Neuronal stem cell (in vitro differentiated cells): ENCODE data around the gene LTBP1.
A peak's percentile ranks its signal among the peaks of the same experiment; 100 is the strongest.

Experiments
- DNase-seq: peaks from one replicate; pipeline ENCODE4 v3.0.0-alpha.2; 2013; ENCODE audit warnings: low spot score
- H2AFZ ChIP-seq: one replicate; pipeline ENCODE4 v1.6.1; 2013; ENCODE audit warnings: mild to moderate bottlenecking, low read length, inconsistent platforms
- H2AK5ac ChIP-seq: 2 replicates; pipeline ENCODE4 v1.6.1; 2013; ENCODE audit warnings: low read depth, mild to moderate bottlenecking, inconsistent platforms, low read length, moderate library complexity, mixed read lengths
- H2BK120ac ChIP-seq: 2 replicates; pipeline ENCODE4 v1.6.1; 2013; ENCODE audit warnings: low read depth, mild to moderate bottlenecking, inconsistent platforms, low read length, moderate library complexity, mixed read lengths
- H2BK12ac ChIP-seq: one replicate; pipeline ENCODE4 v1.6.1; 2013; ENCODE audit warnings: low read length, inconsistent platforms
- H2BK15ac ChIP-seq: 2 replicates; pipeline ENCODE4 v1.6.1; 2013; ENCODE audit warnings: mild to moderate bottlenecking, low read length, inconsistent platforms, mixed read lengths
- H2BK5ac ChIP-seq: one replicate; pipeline ENCODE4 v1.6.1; 2013; ENCODE audit warnings: inconsistent platforms, mild to moderate bottlenecking, low read length, moderate library complexity
- H3K14ac ChIP-seq: one replicate; pipeline ENCODE4 v1.6.1; 2013; ENCODE audit warnings: low read length, inconsistent platforms
- H3K18ac ChIP-seq: 2 replicates; pipeline ENCODE4 v1.6.1; 2013; ENCODE audit warnings: low read length, inconsistent platforms
- H3K23ac ChIP-seq: 2 replicates; pipeline ENCODE4 v1.6.1; 2013; ENCODE audit warnings: low read depth, mild to moderate bottlenecking, mixed read lengths, low read length, inconsistent platforms; ENCODE audit not compliant: poor library complexity
- H3K27ac ChIP-seq: replicated peaks from 3 replicates; pipeline ENCODE4 v1.5.1; 2013; ENCODE audit warnings: low read length, inconsistent platforms
- H3K27me3 ChIP-seq, 3 experiments: 2 replicates each; pipeline ENCODE4 v1.6.1; 2013; ENCODE audit warnings: low read length in 3 of 3, mild to moderate bottlenecking in 2 of 3, inconsistent platforms in 1 of 3, low read depth in 1 of 3, mixed read lengths in 1 of 3, moderate library complexity in 1 of 3; ENCODE audit not compliant: control insufficient read depth in 3 of 3, insufficient read depth in 3 of 3
- H3K36me3 ChIP-seq, 2 donors: replicated peaks in 1 of 2; 2 replicates each; pipeline ENCODE4 v1.6.1; 2013; ENCODE audit warnings: low read length in 2 of 2; ENCODE audit not compliant: control insufficient read depth in 2 of 2, insufficient read depth in 2 of 2
- H3K4ac ChIP-seq: 2 replicates; pipeline ENCODE4 v1.6.1; 2013; ENCODE audit warnings: inconsistent platforms, mild to moderate bottlenecking, low read length, moderate library complexity
- H3K4me1 ChIP-seq, 2 donors: 1 replicate in 1 of 2; 2 replicates in 1 of 2; pipeline ENCODE4 v1.6.1; 2013; ENCODE audit warnings: low read length in 2 of 2, low read depth in 1 of 2; ENCODE audit not compliant: control insufficient read depth in 2 of 2, insufficient read depth in 1 of 2
- H3K4me2 ChIP-seq: one replicate; pipeline ENCODE4 v1.6.1; 2013; ENCODE audit warnings: mild to moderate bottlenecking, low read length, inconsistent platforms; ENCODE audit not compliant: insufficient read depth, poor library complexity, severe bottlenecking
- H3K4me3 ChIP-seq, 2 donors: 2 replicates each; pipeline ENCODE4 v1.5.1; 2013; ENCODE audit warnings: low read length in 2 of 2, mild to moderate bottlenecking in 2 of 2, inconsistent platforms in 1 of 2, moderate library complexity in 1 of 2
- H3K79me1 ChIP-seq: one replicate; pipeline ENCODE4 v1.6.1; 2013; ENCODE audit warnings: low read depth, mild to moderate bottlenecking, inconsistent platforms, low read length, moderate library complexity
- H3K9ac ChIP-seq: one replicate; pipeline ENCODE4 v1.6.1; 2013; ENCODE audit warnings: mild to moderate bottlenecking, low read depth, low read length, inconsistent platforms; ENCODE audit not compliant: poor library complexity
- H3K9me3 ChIP-seq, 2 donors: replicated peaks in 1 of 2; 2 replicates each; pipeline versions ENCODE3 to v1.6.1; 2013; ENCODE audit warnings: low read length in 2 of 2, mild to moderate bottlenecking in 2 of 2, inconsistent platforms in 1 of 2, low read depth in 1 of 2, mixed read lengths in 1 of 2, moderate library complexity in 1 of 2; ENCODE audit not compliant: control insufficient read depth in 2 of 2, insufficient read depth in 1 of 2
- H4K8ac ChIP-seq: one replicate; pipeline ENCODE4 v1.6.1; 2013; ENCODE audit warnings: low read depth, mild to moderate bottlenecking, inconsistent platforms, low read length, moderate library complexity
- H4K91ac ChIP-seq: one replicate; pipeline ENCODE4 v1.6.1; 2013; ENCODE audit warnings: low read length, low read depth, mild to moderate bottlenecking, inconsistent platforms; ENCODE audit not compliant: poor library complexity
- WGBS, 2 donors: extraction: QIAGEN DNeasy Blood & Tissue Kit; methylation state at CpG; one replicate each; pipeline ENCODE4 v1.1.7; 2013; ENCODE audit warnings: missing lambda C conversion rate in 2 of 2, mixed read lengths in 1 of 2; ENCODE audit not compliant: insufficient read length in 2 of 2, insufficient replicate concordance in 1 of 2; ENCODE audit errors: extremely low coverage in 2 of 2; 5-methylcytosine and 5-hydroxymethylcytosine counted together

The LTBP1 gene

GRCh38 chr2:33266467-33266866 lies 319.7 kb downstream of the LTBP1 start:
- Histone ChIP-seq H4K91ac (no peak overlapping the region), H3K36me3 (peaks cover 0 to 22% of the 10 kb centered on the region in 2 donors), H3K9me3 (peaks cover 7% of the 10 kb centered on the region in 2 donors), H3K27ac (no peak overlapping the region), H4K8ac (no peak overlapping the region), H2BK15ac (no peak overlapping the region), H3K4me3 (no peak overlapping the region), H3K79me1 (peaks cover 3% of the 10 kb centered on the region), H3K23ac (peak overlapping the region; percentile 6), H2BK12ac (no peak overlapping the region), H2BK5ac (no peak overlapping the region), H2AK5ac (no peak overlapping the region), H3K4ac (no peak overlapping the region), H3K18ac (no peak overlapping the region), H2AFZ (no peak overlapping the region), H3K14ac (no peak overlapping the region), H3K9ac (peak overlapping the region; percentile 3), H2BK120ac (no peak overlapping the region), H3K4me1 (no peaks in the 10 kb centered on the region), H3K27me3 (no peaks in the 10 kb centered on the region), H3K4me2 (no peak overlapping the region)
- WGBS, 2 donors: no CpG with 5 or more reads among the region's 6 CpGs
- DNase-seq: no peak

GRCh38 chr2:33267043-33267442 lies 320.3 kb downstream of the LTBP1 start:
- no CpG with 5 or more reads among the region's 2 CpGs for WGBS, 2 donors
- Histone ChIP-seq H3K4me1 (no peaks in the 10 kb centered on the region), H4K91ac (no peak overlapping the region)

DNA sequence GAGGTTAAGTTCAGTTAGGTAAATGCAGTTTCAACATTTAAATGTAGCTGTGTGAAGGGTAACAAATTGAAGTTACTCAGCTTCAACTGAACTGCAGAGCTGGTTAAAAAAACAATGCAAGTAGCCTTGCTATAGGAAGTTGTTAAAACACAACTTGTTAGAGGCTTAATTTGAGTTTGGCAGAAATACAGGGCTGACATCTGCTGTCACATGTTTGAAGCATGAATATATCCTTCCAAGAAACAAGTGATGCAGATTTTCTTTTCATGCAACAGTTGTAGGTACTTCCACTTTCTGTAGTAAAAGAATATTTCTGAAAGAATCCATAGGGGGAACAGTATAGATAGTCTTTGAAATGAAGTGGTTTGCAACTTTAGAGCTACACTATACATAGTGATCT lies 321.0 kb downstream of the LTBP1 start:
- Histone ChIP-seq H2BK12ac (no peak overlapping the region), H3K27ac (no peak overlapping the region), H3K9ac (no peak overlapping the region), H2AK5ac (no peak overlapping the region), H3K4me1 (no peaks in the 10 kb centered on the region), H3K36me3 (peaks cover 0 to 22% of the 10 kb centered on the region in 2 donors), H4K91ac (no peak overlapping the region), H2AFZ (no peak overlapping the region), H4K8ac (no peak overlapping the region), H2BK120ac (no peak overlapping the region), H3K4me2 (no peak overlapping the region), H3K79me1 (peaks cover 3% of the 10 kb centered on the region), H3K23ac (no peak overlapping the region), H3K9me3 (peaks cover 7% of the 10 kb centered on the region in 2 donors), H3K27me3 (no peaks in the 10 kb centered on the region), H2BK5ac (no peak overlapping the region), H3K18ac (no peak overlapping the region), H3K14ac (no peak overlapping the region), H3K4ac (no peak overlapping the region), H3K4me3 (no peak overlapping the region), H2BK15ac (no peak overlapping the region)
- DNase-seq: no peak

More at GRCh38 chr2:33267043-33267442, 320.3 kb downstream of the LTBP1 start:
- Histone ChIP-seq H3K36me3 (peaks cover 0 to 22% of the 10 kb centered on the region in 2 donors), H3K23ac (no peak overlapping the region), H3K9ac (peak overlapping the region; percentile 55), H3K9me3 (peaks cover 7% of the 10 kb centered on the region in 2 donors), H2BK12ac (no peak overlapping the region), H3K4ac (no peak overlapping the region), H2AFZ (no peak overlapping the region), H2BK5ac (no peak overlapping the region), H3K79me1 (peaks cover 3% of the 10 kb centered on the region), H3K4me3 (peak overlapping the region in 1 of 2 donors; percentile 26), H2BK120ac (no peak overlapping the region), H2BK15ac (no peak overlapping the region), H2AK5ac (no peak overlapping the region), H3K27me3 (no peaks in the 10 kb centered on the region), H3K14ac (peak overlapping the region; percentile 21), H3K18ac (no peak overlapping the region), H3K27ac (no peak overlapping the region), H3K4me2 (no peak overlapping the region), H4K8ac (no peak overlapping the region)
- no peak for DNase-seq

DNA sequence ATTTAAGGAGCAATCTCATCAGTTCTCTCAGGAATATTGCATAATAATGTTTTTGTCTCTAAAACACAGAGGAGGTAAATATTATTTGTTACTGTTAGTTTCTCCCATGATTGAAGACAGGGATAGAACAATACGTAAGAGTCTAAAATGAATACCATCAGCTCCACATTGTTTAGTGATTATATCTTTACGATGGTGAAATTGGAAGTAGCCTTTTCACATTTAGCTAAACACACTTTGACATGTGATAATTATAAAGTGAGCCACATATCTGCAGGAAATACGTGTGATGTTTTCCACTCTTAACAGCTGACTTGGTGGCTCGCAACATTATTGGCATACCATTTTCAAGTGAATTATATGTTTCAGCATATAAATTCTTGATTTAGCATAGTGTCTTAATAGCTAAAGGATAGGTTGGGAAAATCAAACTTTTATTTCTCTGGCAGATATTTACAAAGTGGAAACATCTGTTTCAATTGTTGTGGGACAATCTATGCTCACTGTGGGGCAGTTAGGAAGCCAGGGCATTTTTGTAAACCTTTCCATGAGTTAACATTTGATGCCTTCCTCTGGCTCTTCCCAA lies 321.6 kb downstream of the LTBP1 start:
- Histone ChIP-seq H4K8ac (no peak overlapping the region), H3K27me3 (no peaks in the 10 kb centered on the region), H2AFZ (no peak overlapping the region), H3K4me1 (no peaks in the 10 kb centered on the region), H3K14ac (no peak overlapping the region), H3K27ac (no peak overlapping the region), H3K36me3 (peaks cover 0 to 20% of the 10 kb centered on the region in 2 donors), H3K9ac (no peak overlapping the region), H3K4ac (no peak overlapping the region), H4K91ac (no peak overlapping the region), H3K18ac (no peak overlapping the region), H3K9me3 (peaks cover 7% of the 10 kb centered on the region in 2 donors), H2BK120ac (no peak overlapping the region), H3K4me3 (no peak overlapping the region), H2BK15ac (no peak overlapping the region), H3K4me2 (no peak overlapping the region), H2BK12ac (no peak overlapping the region), H3K79me1 (peaks cover 3% of the 10 kb centered on the region), H2BK5ac (no peak overlapping the region), H2AK5ac (no peak overlapping the region), H3K23ac (no peak overlapping the region)
- no CpG with 5 or more reads among the region's 4 CpGs for WGBS, 2 donors
- DNase-seq: no peak
